ENCODE results near the gene RGP1.

Gene RGP1

DNA sequence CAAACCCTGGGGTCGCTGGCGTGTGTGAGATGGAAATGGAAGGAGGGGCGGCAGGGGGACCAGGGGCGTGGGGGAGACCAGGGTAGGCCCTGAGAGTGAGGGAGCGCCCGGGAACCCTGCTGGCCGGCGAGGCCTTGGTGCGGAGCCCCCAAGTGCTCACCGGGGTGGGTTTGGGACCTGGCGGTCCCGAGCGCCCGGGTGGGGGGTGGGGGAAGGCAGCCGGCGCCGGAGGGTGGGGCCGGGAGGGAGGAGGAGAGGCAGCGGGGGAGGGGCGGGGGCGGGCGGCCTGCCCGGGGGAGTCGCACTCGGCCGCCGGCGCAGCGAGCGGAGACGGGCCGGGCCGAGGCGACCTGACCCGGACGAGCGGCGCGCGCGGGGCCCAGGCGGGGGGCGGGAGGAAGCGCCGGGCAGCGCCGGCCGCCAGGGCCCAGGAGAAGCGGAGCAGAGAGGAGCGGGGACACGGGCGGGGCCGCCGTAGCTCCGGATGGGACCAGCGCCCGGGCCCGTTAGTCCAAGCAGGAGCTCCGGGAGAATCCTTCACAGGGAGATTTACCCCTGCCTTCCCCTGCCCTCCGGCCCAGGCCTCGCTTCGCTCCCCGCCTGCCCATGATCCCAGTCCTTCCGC lies 42.3 kb downstream of the RGP1 start, which contains the start of gene NPR2:
TSS of gene NPR2 (plus strand) at position 295 of the 625 bp plus-strand sequence. CDS start 818 bp downstream, outside the sequence.
- TF ChIP-seq, protein P1, sequence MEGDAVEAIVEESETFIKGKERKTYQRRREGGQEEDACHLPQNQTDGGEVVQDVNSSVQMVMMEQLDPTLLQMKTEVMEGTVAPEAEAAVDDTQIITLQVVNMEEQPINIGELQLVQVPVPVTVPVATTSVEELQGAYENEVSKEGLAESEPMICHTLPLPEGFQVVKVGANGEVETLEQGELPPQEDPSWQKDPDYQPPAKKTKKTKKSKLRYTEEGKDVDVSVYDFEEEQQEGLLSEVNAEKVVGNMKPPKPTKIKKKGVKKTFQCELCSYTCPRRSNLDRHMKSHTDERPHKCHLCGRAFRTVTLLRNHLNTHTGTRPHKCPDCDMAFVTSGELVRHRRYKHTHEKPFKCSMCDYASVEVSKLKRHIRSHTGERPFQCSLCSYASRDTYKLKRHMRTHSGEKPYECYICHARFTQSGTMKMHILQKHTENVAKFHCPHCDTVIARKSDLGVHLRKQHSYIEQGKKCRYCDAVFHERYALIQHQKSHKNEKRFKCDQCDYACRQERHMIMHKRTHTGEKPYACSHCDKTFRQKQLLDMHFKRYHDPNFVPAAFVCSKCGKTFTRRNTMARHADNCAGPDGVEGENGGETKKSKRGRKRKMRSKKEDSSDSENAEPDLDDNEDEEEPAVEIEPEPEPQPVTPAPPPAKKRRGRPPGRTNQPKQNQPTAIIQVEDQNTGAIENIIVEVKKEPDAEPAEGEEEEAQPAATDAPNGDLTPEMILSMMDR (IDR thresholded peaks at IDR 0.05; ENCODE audit: control insufficient read depth, extremely low read depth, insufficient read depth), result no peak
- no peak for DNase-seq (ENCODE audit: low read depth)
- no peak within 1 kb of the TSS for H3K4me3 ChIP-seq (ENCODE audit: low read depth, low read length)

DNA sequence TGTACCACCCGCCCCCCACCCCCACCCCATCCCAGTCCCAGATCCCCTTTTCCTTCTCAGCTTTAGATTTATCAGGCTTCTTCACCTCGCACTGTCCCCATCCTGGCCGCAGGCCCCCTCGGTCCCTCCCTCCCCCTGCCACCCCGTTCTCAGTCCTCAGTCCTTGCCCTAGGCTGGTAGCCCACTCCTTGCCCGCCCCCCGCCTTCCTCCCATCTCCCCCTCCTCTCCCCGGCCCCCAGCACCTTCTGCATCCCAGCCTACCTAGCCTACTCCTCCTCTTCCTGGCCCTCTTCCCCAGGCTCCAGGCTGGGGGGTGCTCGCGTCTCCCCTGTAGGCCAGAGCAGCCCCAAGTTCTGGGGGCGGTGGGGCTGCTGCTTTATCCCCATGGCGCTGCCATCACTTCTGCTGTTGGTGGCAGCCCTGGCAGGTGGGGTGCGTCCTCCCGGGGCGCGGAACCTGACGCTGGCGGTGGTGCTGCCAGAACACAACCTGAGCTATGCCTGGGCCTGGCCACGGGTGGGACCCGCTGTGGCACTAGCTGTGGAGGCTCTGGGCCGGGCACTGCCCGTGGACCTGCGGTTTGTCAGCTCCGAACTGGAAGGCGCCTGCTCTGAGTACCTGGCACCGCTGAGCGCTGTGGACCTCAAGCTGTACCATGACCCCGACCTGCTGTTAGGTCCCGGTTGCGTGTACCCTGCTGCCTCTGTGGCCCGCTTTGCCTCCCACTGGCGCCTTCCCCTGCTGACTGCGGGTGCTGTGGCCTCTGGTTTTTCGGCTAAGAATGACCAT lies 43.1 kb downstream of the RGP1 start:
- no peak overlapping the region for H3K4me3 ChIP-seq (ENCODE audit: low read depth, low read length)
- DNase-seq (ENCODE audit: low read depth), result no peak
- TF ChIP-seq, protein P1 (IDR thresholded peaks at IDR 0.05; ENCODE audit: control insufficient read depth, extremely low read depth, insufficient read depth), result no peak

DNA sequence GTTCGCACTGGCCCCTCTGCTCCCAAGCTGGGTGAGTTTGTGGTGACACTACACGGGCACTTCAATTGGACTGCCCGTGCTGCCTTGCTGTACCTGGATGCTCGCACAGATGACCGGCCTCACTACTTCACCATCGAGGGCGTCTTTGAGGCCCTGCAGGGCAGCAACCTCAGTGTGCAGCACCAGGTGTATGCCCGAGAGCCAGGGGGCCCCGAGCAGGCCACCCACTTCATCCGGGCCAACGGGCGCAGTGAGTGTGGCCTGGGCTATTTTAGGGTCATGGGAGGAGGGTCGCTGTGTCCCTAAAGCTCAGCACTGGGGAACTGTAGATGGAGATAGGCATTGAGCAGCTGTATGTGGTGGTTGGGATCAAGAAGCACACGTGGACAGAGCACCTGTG lies 43.7 kb downstream of the RGP1 start:
- TF ChIP-seq, protein P1 (IDR thresholded peaks at IDR 0.05; ENCODE audit: control insufficient read depth, extremely low read depth, insufficient read depth), result no peak
- no peak overlapping the region for H3K4me3 ChIP-seq (ENCODE audit: low read depth, low read length)
- DNase-seq (ENCODE audit: low read depth), result no peak

DNA sequence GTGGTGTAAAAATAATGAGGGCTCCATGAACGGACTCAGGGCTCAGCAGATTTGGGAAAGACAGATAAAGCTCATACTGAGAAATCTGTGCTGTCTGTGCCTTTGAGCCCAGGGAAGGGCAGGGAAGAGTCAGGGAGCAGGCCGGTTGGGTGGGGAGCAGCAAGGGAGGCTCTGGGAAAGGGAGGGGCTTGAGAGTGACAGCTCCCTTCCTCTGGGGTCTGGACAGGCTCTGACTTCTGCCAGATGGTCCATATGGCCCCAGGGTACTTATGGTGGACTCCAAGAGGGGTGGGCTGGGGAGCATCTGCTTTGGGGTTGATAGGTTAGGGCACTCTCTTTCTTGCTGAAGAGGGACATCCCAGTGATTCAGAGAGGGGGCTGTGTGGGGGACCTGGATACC lies 44.4 kb downstream of the RGP1 start:
- no peak for DNase-seq (ENCODE audit: low read depth)
- TF ChIP-seq, protein P1 (IDR thresholded peaks at IDR 0.05; ENCODE audit: control insufficient read depth, extremely low read depth, insufficient read depth), result no peak
- no peak overlapping the region for H3K4me3 ChIP-seq (ENCODE audit: low read depth, low read length)

DNA sequence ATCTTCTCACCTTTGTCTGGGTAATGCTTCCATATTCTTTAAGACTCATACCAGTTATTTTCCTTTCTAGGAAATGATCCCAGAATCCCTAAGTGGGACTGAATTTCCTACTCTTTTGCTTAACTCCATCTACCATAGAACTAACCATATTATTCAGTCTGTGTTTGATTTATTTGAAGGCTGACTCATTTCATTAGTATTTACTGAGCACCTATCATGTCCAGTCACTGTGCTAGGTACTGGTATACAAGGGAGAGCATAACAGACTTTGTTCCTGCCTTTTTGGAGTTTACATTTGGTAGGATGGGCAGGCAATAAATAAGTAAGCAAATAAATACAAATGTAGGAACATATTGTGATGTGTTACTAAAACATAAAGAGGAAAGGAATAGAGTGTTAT lies 46.6 kb downstream of the RGP1 start:
- DNase-seq (ENCODE audit: low read depth), result no peak
- no peak overlapping the region for H3K4me3 ChIP-seq (ENCODE audit: low read depth, low read length)
- TF ChIP-seq, protein P1 (IDR thresholded peaks at IDR 0.05; ENCODE audit: control insufficient read depth, extremely low read depth, insufficient read depth), result no peak

DNA sequence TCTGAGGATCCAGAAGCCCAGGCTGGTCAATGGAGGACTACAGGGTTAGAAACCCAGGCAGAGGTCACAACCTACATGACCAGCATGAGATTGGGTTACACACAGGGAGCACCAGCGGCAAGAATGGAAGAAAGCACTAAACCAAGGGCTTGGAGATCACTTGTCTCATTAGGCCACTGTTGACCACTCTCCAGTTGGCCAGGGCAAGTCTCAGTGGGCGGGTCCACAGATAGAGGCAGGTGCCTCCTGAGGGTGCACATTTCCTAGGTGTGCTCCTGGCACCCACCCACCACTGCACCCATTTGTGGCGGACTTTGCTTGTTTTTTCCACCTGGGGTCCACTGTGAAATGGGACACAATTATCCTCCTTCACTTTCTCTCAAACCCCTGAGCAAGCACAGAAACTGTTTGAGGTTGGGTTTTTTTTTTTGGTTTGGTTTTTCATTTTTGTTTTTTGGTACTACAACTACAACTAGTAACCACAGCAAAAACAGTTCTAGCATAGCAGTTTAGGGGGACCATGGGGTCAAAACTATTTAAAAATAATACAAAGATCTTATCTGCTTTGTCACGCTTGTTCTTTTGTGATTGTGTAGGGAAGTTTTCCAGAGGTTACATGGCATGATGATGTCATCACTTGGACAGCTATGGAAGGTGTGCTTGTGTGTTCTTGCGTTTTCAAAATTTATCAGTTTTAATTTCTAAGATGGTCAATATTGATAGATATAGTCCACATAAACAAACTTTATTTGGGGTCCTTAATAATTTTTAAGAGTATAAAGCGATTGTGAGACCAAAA lies 48.4 kb downstream of the RGP1 start:
- TF ChIP-seq, protein P1 (IDR thresholded peaks at IDR 0.05; ENCODE audit: control insufficient read depth, extremely low read depth, insufficient read depth), result no peak
- DNase-seq (ENCODE audit: low read depth), result no peak
- no peak overlapping the region for H3K4me3 ChIP-seq (ENCODE audit: low read depth, low read length)

All from LNCaP clone FGC (cell line).